GM19351 (cell line): ENCODE data around the gene EGLN3.
"Not testable (repeated sequence)": the region's sequence is repeated elsewhere in the genome, so short reads cannot be mapped to it uniquely, and the experiment has no call there.

ENCODE experiments used
- ATAC-seq: cut with Tn5 transposase; IDR thresholded peaks from one replicate; pipeline ENCODE4 v1.9.1; 2021; ENCODE audit warnings: mild to moderate bottlenecking, moderate library complexity; ENCODE audit not compliant: unreplicated experiment

Gene EGLN3

DNA sequence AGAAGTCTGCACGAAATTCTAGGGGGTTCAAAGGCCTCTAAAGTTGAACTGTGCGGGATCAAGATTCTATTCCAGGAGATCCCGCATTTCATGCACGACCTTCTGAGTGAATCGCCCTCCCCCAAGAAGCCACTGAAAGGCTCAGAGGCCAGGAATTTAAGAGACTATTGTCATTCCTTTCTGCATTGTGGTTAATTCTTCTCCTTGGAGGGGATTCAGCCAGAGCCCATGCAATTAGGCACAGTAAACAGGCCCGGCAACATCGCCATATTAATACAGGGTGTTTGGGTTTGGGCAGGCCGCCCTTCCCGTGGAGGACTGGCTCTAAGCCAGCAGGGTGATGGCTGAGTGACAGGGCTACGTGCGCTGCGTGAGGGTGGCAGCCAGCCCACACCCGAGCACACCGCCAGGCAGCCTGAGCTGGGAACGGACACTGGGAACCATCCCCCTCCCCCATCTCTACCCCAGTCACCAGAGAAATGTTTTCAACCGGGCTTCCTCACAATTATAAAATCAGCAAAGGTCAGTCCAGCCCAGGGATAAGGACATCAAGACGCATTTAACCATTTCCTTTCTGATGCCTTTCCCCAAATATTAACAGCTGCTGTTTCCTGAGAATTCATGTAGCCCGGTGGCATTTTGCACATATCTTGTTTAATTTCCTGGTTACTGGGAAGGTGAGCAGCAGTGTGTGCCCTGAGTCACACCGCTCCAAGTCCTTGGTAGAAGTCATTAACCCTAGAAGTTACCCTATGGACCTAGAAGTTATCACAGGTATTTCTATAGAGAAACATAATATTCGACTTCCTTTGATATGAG is 12.5 kb downstream of the EGLN3 start:
- ATAC-seq = no peak

GRCh38 chr14:33936391-33936790 is 14.5 kb downstream of the EGLN3 start:
- ATAC-seq = no peak

DNA sequence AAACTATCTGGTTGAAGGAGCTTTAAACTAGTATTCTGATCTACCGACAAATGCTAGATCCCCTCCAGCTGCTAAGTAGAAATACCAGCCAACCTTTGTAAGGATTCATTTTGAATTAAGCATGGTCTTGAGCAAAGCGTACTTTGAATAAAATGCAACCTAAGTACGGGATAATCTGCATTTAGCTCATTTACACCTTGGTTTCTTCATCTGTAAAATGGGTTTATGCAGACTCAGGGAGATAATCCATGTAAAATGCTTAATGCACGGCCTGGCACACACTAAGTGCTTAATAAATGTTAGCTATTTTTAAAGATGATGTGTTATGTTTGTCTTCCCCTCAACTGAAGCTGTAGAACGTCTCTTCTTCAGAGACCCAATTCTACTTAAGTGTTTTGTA is 15.9 kb downstream of the EGLN3 start:
- no peak for ATAC-seq

GRCh38 chr14:33934043-33934750 is 16.7 kb downstream of the EGLN3 start:
- no peak for ATAC-seq

DNA sequence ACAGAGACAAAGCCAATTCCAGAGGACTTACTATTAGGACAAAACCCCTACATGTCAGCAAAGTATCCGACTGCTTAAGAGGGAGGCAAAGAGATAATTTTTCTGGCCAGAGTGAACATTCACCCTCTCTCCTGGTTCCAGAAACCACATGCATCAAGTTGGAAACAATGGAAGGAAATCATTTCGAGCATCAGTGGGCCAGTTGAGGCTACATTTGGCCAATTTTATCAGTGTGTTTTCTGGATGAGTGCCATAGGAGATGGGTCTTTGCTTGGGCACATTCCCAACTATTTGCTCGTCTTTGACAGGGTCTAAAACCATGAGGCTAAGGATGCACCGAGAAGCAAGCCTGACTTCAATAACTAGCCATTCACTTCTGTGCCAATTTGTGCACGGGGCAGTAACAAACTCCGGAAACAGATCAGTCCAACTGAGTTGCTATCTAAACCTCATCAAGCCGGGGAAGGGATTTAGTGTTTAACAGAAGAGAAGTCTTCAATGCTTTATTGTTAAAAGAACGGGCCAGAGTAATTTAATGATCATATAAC is 17.4 kb downstream of the EGLN3 start:
- ATAC-seq = no peak

DNA sequence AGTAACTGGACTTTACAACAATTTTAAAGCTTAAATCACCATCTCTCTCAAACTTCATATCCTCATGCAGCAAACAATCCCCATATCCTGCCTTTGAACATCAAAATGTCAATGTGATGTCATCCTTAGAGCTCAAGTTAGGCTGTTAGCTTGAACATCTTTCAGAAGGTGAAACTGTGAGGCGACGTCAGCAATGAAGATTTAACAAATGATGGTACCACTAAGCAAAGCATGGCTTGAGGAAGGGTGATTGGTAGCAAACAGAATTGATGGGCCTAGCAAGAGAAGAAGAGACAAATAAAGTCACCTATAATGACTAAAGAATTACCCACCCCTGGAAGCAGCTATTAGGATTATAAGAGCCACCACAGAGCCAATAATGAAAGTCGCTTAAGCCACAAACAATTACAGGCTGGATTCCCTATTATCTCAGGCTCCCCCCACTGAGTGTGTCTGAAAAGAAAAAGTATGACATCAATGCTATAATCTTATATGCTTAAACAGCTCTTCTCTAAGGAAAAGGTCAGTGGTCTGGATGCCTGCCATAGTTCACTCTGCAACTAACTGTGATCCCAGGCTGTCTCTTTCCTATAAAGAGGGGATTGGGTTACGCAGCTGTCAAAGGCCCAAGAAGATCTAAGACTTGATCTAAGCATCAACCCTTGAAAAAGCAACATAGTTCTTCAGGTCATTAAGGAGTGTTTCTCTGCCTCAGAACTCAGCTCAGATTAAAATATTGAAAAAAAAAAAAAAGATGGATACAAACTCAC is 18.1 kb downstream of the EGLN3 start:
- ATAC-seq = no peak

- no peak for ATAC-seq
Observed at GRCh38 chr14:33932033-33932432, 18.8 kb downstream of the EGLN3 start.

DNA sequence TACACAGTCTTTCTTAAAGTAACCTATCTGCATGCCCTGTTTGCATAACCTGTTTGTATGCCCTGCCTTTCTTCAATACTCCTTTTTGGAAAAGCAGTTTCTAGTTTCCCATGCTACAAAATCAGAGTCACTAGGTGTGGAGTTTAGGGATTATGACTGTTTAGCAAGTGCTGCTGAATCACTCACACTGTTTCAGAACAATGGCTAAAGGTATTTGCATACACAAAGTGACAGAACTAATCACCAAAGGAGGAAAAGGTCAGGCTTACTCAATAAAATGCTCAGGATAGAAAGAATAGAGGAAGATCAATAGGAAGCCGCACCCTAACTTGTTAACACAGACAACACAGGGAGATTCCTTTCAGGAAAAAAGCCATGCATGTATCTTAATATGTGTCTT is 19.4 kb downstream of the EGLN3 start:
- no peak for ATAC-seq

DNA sequence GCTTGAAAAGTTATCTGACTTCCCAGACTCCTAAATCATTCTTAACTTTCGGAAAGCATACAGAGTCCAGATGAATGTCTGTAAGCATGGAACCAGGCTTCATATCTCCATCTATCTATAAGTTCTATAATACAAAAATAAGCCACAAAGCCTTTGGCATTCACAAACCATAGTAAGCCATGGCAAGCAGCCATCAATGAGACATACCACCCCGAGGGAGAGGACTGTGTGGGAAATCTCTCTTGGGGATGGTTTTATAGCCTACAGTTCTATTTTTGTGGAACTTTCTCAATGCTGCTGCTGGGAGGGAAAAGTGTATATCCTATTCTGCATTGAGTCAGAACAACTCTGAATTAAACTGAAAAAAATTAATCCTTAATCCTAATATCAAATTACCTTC is 20.4 kb downstream of the EGLN3 start:
- ATAC-seq = no peak

DNA sequence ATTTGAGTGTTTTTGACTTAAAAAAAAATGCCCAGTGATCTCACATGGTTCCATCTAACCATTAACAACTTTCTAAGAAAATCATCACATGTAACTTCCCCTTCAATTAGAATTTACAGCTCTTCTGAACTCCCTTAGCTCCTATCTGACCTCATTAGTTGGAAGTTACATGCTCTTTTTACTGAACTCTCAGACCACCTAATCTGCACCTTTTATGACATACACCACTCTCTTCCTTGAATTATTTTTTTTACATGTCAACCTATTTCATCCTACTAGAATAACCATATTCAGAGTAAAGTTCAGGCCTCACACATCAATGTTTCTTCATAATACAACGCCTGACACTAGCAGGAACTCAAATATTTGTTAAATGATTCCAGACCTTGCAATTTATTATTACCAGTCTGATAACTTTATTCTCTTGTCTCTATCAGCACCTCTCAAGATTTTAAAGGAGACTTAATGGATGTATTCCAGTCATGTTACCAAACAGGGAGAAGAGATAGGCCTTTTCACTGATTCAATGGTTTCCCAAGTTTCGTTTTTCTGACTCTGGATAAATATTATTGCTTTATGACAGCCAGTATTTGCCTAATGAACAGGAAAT is 21.0 kb downstream of the EGLN3 start:
- ATAC-seq = no peak

- ATAC-seq = no peak
Observed at GRCh38 chr14:33928895-33929294, 22.0 kb downstream of the EGLN3 start.

DNA sequence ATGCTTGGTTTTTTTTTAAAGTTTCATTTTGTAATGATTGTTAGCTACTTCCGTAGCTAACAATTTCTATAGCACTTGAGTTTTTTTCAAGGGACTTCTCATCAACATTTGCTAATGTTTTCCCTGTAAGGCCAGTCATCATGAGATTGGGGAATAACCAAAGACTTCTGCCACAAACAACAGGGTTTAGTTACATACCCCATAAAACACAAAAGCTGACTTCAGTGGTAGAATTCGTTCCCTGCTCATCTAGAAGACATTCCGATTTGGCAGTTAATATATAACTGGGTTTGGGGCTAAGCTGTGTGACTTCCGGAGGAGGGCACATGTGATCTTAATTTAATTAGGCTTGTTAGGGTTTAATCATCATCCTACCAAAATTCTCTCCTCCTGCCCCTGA is 22.9 kb downstream of the EGLN3 start:
- no peak for ATAC-seq

GRCh38 chr14:33926967-33927366 is 23.9 kb downstream of the EGLN3 start:
- not testable (repeated sequence) for ATAC-seq

DNA sequence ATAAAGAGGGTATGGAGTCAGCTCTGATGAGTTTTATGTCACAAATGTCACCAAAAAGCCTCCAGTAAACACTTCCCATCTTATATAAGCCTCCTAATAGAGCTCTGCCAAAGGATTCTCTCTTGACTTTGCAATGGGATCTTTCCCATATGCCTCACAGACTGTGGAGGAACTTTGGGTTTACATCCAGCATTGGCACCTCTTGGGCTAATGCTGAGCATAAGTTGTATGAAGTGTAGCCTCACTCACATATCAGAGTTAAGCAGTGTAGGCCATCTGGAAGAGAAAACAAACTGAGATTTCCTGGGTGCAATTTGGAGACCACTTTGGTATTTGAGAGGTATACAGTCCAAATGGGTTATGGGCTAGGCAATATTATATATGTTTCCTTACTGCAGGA is 24.9 kb downstream of the EGLN3 start:
- ATAC-seq = no peak

- no peak for ATAC-seq
Observed at GRCh38 chr14:33925235-33925634, 25.6 kb downstream of the EGLN3 start.

DNA sequence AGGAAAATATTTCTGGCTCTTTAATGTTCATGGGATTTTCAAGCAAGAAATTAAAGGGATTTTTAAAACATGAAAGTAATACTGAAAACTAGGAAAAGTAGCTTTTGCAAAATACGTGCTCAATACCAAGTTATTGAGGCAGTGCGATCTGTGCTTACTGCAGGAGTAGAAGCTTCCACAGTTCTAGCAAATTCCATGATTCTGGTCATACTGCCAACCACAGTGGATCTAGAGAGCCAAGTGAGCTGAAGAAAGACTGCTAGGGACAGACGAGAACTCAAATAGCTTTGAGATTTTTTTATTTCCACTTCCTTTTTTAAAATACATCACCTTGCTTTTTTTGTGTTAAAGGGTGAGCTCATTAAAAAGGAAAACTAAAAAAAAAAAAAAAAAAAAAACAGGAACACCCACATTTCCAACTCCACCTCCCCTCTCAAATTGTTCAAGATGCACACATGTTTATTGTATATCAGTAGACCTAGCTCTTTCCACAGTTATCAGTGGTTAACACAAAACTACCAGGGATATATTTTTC is 26.2 kb downstream of the EGLN3 start:
- no peak for ATAC-seq

GRCh38 chr14:33922125-33922524 is 28.7 kb downstream of the EGLN3 start:
- ATAC-seq = no peak

DNA sequence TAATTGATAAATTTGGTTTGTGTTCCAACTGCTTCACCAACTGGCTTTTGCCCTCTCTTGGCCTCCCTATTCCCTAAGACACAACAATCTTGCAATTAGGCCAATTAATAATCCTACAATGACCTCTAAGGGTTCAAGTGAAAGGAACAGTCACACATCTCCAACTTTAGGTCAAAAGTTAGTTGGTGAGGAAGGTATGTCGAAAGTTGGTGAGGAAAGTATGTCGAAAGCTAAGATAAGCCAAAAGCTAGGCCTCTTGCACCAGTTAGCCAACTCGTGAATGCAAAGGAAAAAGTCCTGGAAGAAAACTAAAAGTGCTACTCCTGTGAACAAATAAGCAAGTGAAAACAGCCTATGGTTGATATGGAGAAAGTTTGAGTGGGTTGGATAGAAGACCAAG is 32.6 kb downstream of the EGLN3 start:
- no peak for ATAC-seq

DNA sequence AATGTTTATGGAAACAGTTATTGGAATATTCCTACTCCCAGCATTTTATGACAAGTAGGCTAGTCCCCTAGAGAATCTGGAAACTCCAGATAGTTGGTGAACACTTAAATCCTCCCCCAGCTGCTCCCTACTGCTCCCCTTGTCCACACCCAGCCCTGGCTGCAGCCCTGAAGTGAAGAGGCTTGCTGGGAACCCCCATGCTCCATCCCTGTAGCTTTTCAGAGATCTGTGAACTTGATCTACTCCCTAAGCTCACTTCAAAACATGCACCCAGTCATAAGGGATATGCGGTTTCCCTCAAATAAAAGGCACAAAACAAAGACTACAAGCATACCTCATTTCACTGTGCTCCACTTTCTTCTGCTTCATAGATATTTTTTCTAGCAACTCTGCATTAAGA is 33.2 kb downstream of the EGLN3 start:
- ATAC-seq = no peak

- no peak for ATAC-seq
Observed at GRCh38 chr14:33916663-33917565, 34.0 kb downstream of the EGLN3 start.
